ENCODE measurements around the gene NAA10.

Gene NAA10

GRCh38 chrX:153966841-153967535, 32.2 kb upstream of the NAA10 start:
- no peak for DNase-seq

DNA sequence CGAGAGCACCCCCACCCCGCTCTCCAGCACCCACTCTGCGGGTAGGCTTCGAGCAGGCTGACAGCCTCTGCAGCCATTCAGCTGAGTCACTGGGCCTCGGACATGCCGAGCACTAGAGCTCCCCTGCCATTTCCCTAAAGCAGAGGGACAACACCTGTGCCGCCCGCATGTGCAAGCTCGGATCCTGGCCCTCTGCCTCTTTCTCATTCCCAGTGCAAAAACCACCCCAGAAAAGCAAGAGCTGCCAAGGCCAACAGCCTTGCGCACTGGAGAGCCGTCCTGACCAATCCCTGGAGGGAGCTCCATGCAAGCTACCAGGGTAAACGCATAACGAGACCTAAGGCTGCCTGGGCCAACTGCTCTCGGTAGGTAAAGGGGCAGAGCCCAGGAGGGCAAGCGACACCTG, 31.4 kb upstream of the NAA10 start:
- DNase-seq, result no peak

GRCh38 chrX:153965406-153965805, 30.6 kb upstream of the NAA10 start:
- no peak for DNase-seq

DNA sequence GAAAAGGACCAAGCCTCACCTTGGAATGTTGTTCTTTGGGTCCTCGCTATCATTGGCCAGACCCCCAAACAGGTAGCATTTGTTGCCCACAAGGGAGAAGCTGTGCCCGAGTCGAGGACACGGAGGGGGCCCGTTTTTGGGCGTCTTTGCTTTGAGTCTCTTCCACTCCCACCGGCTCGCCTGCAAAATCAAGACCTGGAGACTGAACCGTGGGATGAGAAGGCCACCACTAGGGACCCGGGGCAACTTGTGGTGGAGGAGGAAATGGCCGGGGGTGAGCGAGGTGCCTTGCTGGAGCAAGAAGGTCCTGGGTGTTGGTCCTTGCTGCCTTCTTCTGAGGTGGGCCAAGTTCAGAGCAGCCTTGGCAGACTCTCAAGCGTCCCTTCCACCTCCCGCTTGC, 29.3 kb upstream of the NAA10 start:
- no peak for DNase-seq

DNA sequence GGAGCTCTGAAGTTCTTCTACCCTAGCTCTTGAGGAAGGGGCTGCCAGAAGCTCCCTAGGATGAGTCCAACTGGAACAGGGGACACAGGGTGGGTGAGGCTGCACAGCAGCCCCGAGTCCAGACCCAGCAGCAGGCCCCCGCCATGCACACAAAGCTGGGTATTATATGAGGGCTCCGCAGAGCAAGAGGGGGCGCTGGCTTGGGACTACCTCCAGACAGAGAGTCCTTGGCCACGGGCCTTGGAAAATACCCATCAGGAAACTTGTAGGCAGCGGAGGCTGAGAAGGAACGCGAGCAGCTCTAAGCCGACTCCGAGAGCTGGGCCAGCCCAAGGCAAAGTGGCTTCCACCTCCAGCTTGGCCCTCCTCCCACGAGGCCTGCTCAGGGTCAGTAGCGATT, 28.7 kb upstream of the NAA10 start:
- no peak for DNase-seq

DNA sequence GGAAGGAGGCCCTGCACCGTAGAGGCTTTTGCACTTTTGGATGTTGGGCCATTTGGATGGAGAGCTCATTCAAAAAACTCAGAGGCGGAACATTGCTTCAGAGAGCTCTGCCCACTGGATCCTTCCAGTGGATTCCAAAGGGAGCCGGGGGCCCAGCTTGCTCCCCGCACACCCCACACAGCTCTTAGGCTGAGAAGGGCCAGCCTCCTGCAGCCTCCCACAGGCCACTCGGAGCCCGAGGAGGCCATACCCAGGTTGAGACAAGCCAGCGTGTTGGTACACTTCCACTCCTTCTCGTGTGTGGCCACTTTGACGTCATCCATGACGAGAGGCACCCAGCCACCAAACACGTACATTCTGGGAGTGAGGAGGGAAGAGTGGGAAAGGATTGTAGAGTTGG, 26.5 kb upstream of the NAA10 start:
- DNase-seq, result no peak

DNA sequence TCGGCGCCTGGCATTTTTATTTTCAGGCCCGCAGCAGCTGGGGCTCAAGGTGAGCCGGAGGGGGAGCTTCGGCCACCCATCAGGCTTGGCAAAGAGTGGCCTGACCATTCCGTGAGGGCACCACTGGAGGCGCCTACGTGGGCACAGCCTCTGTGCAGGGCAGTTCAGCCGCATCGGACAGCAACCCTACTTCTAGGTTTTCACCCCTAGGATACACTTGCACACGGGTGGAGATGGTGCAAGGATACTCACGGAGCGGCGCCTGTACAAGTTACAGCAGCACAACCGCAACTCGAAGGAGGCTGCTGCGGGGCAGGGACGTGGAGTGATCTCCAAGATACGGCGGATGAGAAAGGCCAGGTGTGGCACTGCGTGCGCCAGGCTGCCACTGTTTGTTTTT, 25.9 kb upstream of the NAA10 start:
- no peak for DNase-seq

DNA sequence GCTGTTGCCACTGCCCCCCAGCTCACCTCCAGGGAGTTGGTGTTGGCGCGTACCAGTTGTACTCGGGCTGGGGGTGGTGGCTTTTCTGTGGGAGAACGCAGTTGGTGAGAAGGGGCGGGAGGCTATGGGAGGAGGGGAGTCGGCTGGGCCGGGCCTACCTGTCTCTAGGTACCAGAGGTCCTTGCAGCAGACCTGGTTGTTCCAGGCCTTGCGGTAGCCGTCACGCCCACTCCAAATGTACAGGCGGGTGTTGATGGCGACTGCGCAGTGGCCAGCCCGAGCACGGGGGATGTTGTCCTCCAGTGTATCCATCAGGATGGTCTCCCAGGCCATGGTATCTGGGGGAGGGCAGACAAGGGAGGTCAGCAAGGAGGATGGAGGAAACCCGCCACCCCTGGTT, 25.2 kb upstream of the NAA10 start:
- no peak for DNase-seq

GRCh38 chrX:153959649-153960048, 24.8 kb upstream of the NAA10 start:
- no peak for DNase-seq

DNA sequence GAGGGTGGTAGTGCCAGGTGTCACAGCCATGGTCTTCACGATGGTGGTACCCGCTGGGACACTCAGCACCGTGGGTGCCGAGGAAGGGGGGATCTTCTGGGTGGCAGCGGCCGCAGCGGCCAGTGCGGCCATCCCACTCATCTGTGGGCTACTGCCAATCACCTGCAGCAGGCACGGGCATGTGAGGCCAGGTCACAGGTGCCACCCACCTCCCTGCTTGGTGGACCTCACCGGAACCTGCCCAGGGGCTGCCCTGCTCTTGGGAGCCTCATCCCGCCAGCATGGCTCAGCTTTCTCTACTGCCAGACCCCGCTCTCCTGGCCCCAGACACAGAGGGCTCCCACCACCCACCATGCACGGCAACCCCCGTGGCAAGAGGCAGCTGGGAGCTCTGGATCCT, 23.8 kb upstream of the NAA10 start:
- DNase-seq, result no peak

- no peak for DNase-seq
Observed at GRCh38 chrX:153957224-153957623, 22.4 kb upstream of the NAA10 start.

DNA sequence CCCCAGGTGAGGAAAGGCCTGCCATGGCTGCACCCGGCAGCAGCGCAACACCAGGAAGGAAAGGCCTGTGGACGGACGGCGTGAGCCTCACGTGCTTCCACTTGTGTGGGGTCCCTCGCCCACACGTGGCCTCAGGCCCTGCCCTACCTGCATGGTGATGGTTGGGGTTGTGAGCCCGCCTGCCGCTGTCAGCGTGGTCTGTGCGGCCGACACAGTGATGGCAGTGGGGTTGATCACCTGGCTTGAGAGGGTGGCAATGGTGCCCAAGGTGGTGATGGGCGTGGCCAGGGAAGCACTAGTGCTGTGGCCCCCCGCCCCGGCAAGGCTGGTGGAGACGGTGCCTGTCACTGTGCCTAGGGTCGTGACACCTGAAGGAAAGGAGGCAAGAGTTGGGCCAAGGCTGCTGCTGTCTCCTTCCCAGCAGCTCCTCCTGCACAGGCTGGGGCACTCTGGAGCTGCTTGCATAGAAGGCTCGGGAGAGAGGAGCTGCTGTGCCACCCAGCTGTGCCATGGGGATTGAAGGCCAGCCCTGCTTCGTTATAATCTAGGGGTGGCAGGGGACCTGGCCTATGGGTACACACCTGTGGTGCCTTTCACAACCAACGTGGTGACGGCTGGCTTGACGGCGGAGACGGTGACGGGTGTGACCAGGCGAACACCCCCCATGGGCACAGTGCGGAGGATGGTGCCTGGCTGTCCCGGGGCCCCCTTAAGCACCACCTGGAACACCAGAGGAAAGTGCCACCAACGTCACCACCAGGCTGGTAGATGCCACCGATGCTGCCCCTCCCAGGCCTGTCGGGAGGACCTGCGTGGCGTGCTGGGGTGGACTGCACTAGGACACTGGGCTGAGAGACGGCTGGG, 21.4 kb upstream of the NAA10 start:
- no peak for DNase-seq

DNA sequence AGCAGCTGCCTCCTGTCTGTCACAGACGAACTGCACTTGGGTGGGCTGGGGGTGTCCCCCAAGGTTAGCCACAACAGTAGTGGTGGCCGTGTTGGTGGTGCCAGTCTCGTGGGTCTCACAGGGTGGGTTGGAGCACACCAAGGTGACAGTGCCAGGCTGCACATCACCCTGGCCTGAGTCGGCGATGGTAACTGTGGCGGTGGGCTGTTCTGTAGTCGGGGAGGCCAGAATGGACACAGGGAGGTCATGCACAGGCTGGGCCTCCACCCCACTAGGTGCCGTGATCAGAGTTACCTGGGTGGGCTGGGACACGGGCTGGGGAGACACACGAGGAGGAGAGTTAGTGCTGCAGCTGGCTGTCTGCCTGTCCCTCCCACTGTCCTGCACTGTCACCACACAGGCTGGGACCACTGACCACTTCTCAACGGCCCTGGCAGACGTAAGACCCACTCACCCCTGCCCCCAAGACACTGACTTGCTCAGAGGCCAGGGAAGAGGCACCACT, 20.4 kb upstream of the NAA10 start:
- no peak for DNase-seq

- DNase-seq, result no peak
Observed at GRCh38 chrX:153954558-153955227, 19.9 kb upstream of the NAA10 start.

DNA sequence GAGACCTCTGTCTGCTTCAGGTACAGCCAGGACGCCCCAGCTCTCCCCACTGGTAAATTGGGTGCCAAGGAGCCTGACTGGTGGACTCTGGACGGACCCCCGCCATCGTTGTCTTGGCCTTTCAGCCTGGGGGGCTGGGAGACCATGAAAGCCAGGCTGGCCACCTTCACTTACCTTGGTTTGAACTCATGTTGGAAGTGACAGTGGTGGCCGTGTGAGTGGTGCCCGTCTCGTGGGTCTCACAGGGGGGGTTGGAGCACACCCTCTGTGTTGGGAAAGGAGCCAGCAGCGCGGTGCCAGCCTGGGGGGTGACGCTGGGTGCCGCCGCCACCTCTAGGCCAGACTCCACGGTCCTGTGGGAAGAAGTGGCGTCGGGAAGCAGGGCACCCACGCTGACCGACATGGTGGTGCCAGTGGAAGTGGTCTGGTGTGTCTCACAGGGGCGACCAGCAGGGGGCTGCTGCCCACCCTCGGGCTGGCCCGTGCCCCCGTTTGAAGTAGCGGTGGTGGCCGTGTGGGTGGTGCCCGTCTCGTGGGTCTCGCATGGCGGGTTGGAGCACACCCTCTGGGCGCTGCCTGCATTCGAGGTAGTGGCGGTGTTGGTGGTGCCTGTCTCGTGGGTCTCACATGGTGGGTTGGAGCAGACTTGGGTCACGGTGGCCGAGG, 19.2 kb upstream of the NAA10 start:
- DNase-seq, result no peak

GRCh38 chrX:153953342-153953830, 18.5 kb upstream of the NAA10 start:
- DNase-seq, result peak; percentile 29 to 56

DNA sequence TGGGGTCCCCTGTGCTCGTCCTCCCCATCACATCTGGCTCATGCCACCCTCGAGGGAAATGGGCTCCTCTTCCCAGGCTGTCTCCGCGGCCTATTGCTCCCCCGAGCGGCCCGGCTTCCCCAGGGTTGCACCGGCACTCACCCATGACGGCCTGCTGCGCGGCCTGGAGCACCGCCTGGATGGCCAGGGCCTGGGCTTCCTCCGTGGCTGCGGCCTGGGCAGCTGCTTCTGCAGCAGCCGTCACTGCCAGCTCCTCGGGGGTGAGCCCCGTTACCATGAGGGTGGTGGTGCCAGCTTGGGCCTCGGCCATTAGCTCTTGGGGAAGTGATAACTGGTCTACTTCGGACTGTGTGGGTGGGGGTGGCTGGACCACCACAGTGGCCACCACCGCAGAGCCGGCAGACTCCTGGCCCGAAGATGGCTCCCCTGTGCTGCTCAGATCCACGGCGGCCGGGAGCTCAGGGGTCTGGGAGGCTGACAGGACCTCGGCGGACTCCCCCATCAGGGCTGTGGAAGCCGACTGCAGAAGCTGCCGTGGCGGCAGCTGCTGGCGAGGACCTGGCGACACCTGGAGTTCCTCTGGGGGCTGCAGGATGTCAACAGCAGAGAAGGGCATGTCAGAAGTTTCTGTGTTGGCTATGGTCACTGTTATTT, 17.7 kb upstream of the NAA10 start:
- no peak for DNase-seq

- no peak for DNase-seq
Observed at GRCh38 chrX:153951683-153952372, 17.0 kb upstream of the NAA10 start.

DNA sequence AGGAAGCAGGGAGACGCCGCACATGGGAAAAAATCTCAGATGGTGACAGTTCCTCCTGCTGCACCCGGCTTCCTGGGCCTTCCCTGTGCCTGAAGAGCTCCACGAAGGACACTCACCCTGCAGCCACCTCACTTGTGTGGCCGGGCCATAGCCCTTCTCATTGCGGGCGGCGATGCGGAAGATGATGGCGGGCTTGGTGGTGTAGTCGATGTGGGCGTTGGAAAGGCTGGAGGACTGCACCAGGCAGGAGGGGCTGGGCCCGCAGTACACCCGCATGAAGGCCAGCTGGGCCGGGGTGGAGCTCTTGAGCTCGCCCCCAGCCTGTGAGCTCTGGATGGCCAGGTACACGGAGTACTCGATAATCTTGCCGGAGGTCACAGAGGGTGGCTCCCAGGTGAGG, 15.3 kb upstream of the NAA10 start:
- DNase-seq, result no peak

DNA sequence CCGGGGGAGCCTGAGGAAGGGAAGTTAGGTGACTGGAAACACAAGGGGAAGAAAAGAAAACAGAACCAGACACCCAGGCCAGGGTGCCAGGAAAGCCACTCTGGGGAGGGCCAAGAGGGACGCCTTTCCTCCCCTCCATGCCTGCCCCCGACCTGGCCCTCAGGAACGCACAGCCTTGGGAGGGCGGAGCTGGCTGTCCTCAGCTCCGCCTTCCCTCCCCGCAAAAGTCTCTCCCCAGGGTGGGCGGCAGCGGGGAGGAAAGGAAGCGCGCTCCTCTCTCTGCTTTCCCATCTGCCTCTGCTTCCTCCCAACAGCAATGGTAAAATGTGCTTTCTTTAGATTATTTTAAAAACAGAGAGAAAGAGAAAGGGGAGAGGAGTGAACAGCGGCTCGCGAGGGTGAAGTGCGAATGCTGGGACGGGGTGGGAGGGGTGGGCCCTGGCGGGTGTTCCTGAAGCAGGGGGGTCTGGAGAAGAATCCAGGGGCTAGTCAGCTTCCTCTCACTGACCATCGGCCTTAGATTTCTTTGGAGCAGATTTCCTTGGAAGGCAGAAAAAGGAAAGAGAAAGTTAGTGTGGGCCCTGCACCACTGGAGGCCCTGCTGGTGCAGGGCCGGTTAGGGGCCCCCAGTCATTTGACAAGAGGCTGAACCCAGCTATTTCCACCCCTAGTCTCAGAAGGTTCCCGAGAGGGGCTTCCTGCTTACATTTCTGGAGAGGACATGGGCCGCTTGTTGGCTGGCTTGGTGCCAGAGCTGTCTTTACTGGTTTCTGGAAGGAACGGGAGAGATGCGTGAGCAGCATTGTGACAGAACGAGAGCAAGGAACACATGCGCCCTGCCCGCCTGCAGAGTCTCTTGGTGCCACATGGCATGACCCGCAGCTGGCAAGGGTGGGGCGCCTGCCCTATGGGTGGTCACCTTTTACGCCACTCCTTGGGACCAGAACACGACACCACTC, 14.3 kb upstream of the NAA10 start:
- peak; percentile 20 to 31 for DNase-seq

Measured in Kasumi-1 (cell line).